PFSK-1 (cell line): ENCODE results near the gene EPHB6.

ENCODE experiments used
- FOXP2 ChIP-seq: optimal IDR thresholded peaks from 2 replicates; pipeline ENCODE3; 2011; ENCODE audit warnings: borderline replicate concordance, control low read depth, inconsistent platforms; ENCODE audit not compliant: insufficient read depth; ENCODE audit errors: extremely low read length, extremely low read depth
- POLR2AphosphoS5 ChIP-seq: IDR thresholded peaks from 2 replicates; pipeline ENCODE4 v1.6.1; 2012; ENCODE audit warnings: low read depth, mild to moderate bottlenecking, control low read depth, low read length, moderate library complexity
- REST ChIP-seq, 2 experiments: IDR thresholded peaks; 2 replicates each; pipeline versions ENCODE4 v1.6.1 to v1.8.0; 2011 to 2012; ENCODE audit warnings: low read depth in 2 of 2, low read length in 2 of 2, control low read depth in 1 of 2, inconsistent platforms in 1 of 2, mild to moderate bottlenecking in 1 of 2, moderate library complexity in 1 of 2; ENCODE audit not compliant: insufficient read depth in 1 of 2
- SIN3A ChIP-seq: IDR thresholded peaks from 2 replicates; pipeline ENCODE4 v1.6.1; 2012; ENCODE audit warnings: mild to moderate bottlenecking, low read length, moderate library complexity, borderline replicate concordance; ENCODE audit not compliant: insufficient read depth
- TAF1 ChIP-seq: IDR thresholded peaks from 2 replicates; pipeline ENCODE4 v1.6.1; 2012; ENCODE audit warnings: low read length, control low read depth, borderline replicate concordance; ENCODE audit not compliant: insufficient read depth

The EPHB6 gene

GRCh38 chr7:142880876-142881505 is 26.1 kb downstream of the EPHB6 start:
- TF ChIP-seq REST (IDR thresholded peaks at IDR 0.05; ENCODE audit: insufficient read depth in 1 of 2, low read depth in 2 of 2, low read length in 2 of 2) (no peak), TAF1 (no peak), POLR2AphosphoS5 (no peak), FOXP2 (no peak), SIN3A (no peak)

GRCh38 chr7:142881586-142882337 is 26.9 kb downstream of the EPHB6 start:
- no peak for TF ChIP-seq TAF1
- TF ChIP-seq POLR2AphosphoS5 = no peak
- TF ChIP-seq FOXP2 = no peak
- no peak for TF ChIP-seq SIN3A
- no peak for TF ChIP-seq REST (IDR thresholded peaks at IDR 0.05; ENCODE audit: insufficient read depth in 1 of 2, low read depth in 2 of 2, low read length in 2 of 2)

GRCh38 chr7:142882338-142882678 is 27.4 kb downstream of the EPHB6 start:
- TF ChIP-seq SIN3A (no peak), FOXP2 (no peak), REST (IDR thresholded peaks at IDR 0.05; ENCODE audit: insufficient read depth in 1 of 2, low read depth in 2 of 2, low read length in 2 of 2) (no peak), TAF1 (no peak), POLR2AphosphoS5 (no peak)

- TF ChIP-seq FOXP2 (no peak), REST (IDR thresholded peaks at IDR 0.05; ENCODE audit: insufficient read depth in 1 of 2, low read depth in 2 of 2, low read length in 2 of 2) (no peak), SIN3A (no peak), TAF1 (no peak), POLR2AphosphoS5 (no peak)
Observed at GRCh38 chr7:142883145-142883544, 28.3 kb downstream of the EPHB6 start.
